Activated effector memory CD4-positive, alpha-beta T cell treated with Interleukin-2 at 50 U/mL for 16 hours (primary cell): ENCODE data around the gene ACACA.

ENCODE experiments used
- DNase-seq: peaks from one replicate; pipeline ENCODE4 v3.0.0-alpha.2; 2020

ACACA gene

DNA sequence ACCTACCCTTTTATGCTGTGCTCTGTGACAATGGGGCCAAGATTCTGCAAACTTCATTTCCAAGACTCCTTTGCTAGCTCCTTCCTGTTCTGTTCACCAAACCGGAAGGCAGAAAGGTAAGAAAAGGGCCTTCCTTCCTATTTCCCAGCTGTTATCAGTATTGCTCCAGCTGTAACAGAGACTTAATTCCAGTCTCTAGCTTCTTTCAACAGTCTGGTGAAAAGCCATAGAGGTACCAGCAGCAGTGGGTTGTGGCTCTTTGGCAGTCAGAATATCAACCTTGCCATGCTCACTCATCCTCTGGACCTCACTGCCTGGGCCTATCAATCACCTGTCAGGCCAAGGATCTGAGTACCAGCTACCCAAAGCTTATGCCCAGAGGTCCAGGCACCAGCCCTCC lies 120.2 kb downstream of the ACACA start:
- DNase-seq, result no peak

DNA sequence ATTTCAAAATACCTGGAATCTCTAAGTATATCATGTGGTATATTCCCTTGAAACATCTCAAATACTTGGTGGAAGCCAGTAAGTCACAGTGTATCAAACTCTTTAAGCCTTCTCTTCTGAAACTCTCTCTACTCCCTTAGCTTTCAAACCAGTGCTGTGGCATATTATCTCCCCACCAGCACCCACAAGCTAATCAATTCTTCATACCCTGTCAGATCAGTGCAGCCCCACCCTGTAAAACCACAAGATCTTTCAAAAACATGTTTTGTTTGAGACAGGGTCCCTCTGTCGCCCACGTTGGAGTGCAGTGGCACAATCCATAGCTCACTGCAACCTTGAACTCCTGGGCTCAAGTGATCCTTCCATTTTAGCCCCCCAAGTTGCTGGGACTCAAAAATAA lies 122.4 kb downstream of the ACACA start:
- DNase-seq, result no peak

DNA sequence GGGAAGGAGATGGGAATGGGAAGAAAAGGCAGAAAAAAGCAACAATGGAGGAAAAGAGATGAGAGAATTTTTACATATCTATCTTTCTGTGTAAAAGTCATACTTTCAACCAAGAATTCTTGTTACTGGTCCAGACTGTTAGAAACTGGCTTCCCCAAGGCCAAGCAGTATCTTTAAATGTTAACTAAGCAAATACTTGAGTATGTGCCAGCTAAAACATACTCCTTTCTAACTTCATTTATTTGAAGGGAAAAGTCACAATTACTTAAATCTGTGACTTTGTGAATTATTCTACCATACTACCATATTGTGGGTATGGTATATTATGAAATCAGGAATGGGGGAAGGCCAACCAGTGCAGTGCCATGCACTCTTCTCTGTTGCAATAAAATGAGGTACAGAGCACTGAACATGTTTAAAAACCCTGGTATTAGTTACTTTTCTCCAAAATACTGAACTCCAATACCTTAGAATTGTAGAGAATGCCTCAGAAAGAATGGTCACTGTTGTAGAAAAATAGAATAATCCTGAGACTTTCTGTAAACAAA lies 123.1 kb downstream of the ACACA start:
- no peak for DNase-seq

DNA sequence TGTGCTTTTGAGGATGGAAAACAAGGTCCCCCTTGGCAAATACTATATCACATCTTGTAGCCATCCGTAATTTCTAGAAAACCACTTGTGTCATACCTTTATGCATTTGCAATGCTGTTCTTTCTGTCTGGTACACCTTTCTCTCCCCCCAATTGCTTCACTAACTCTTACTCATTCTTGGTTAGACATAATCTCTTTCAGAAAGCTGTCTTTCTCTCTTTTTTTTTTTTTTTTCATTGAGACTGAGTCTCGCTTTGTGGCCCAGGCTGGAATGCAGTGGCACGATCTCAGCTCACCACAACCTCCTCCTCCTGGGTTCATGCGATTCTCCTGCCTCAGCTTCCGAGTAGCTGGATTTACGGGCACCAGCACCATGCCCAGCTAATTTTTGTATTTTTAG lies 125.8 kb downstream of the ACACA start:
- DNase-seq, result no peak

DNA sequence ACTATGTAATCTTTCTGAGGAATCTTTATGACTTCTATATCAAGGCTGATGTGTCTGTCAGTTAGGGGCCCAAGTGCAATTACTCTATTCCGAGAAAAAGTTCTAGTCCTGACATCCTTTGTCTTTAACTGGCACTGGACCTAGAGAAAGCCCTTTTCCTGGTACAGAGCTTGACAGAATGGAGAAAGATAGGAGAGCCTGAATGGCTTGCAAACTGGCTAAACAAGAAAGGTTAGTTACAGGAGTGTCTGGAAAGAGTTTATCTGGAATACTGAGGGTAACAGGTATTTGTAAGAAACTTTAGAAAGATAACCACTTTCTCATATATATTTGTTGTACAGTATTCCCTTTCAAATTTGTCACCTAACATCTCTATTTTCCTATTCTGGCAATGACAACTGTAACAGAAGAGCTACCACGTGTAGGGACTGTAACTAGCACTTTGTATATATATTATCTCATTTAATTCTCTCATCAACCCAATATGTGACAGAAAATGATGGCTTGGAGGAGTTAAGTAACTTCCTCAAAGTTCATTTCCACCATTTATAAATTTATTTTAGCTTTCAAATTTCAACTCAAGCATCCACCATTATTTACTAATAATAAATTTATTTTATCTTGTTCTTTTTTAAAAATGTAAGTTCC lies 128.3 kb downstream of the ACACA start:
- DNase-seq, result no peak

DNA sequence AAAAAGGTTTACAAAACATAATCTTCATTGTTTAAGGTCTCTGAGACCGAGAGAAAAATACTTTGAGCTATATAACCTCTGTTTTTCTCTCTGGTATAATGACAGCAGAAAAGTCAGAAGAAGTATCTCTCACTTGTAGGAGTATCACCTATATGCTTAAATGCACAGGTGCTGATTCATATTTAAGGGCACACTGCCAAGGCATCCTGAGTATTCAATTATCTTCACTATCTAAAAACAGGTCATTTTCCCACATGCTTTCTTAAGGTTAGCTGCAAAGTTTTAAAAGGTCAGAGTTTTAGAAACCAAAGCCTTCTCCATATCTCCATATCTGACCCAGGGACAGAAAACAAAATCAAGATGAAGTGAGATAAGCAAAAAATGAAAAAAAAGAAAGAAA lies 130.2 kb downstream of the ACACA start:
- no peak for DNase-seq

DNA sequence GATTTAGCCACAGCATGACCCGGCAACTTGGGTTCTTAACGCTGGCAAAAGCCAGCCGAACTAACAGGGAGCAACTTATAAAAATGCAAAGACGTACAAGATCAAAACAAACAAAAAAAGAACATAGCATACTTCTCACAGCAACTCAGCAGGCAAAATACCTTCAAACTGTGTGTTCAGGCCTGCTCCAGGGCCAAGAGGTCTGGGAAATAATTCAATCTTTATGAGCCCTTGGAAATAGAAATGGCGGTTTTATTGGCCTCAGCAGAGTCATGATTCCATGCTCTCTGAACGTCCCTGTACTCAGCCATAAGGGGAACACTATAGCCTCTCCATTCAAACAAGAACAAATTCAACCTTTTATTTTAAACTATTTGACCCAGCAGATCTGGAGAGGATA lies 132.2 kb downstream of the ACACA start:
- no peak for DNase-seq

DNA sequence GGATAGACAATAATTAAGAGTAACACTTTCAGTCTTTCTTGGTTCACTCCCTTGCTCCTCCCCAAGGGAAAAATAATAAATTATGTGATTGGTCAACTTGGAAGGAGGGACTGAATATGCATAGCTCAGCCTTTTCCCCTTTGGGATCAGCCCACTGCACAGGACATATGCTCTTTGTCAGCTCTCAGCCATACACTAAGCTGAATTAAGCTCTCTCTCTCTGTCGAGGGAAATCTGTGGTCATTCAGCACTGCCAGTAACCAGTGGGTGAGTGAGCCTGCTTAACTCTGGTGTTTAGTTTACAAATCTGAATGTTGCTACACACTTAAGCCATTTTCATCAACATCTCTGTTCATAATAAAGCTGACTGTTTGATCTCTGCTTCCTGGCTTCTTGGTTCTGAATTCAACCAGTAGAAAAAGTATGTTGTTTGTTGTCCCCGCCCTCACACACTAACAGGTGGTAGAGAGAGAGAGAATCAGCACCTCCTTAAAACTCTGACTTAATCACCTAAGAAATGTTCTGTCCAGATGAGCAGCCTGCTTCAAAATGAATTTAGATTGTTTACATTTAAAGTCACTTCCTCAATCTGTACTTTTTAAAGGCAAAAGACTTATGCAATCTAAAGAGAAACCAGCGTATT lies 133.1 kb downstream of the ACACA start:
- no peak for DNase-seq

DNA sequence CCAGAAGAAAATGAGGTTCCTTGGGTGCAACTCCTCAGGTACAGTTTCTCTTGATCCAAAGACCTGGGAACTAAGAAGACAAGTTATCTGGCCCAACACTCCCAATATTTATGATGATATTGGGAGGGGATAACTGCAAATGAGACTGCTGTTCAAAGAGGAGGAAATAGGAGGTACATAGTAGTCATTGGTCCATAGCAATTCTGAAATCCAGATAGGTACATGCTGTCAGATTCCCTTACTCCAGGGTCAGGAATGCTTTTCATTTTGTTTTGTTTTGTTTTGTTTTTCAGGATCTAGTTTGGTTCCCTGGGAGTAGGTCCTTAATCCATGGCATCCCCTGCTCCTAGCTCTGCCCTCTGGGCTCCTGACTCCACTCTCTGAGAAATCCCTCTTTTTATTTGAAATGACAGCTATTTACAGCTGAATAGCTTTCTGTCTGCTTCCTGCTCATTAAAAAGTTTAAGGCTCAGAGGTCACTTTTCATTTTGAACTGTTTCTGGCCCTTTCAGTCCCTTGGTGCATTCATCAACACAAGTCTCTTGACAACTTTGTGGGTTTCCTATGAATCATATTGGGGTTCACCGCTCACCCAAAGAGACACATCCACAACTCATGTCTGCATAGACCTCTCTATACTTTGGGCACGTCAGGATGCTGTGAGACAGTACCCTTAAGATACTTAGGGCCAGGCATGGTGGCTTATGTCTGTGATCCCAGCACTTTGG lies 141.0 kb downstream of the ACACA start:
- no peak for DNase-seq

DNA sequence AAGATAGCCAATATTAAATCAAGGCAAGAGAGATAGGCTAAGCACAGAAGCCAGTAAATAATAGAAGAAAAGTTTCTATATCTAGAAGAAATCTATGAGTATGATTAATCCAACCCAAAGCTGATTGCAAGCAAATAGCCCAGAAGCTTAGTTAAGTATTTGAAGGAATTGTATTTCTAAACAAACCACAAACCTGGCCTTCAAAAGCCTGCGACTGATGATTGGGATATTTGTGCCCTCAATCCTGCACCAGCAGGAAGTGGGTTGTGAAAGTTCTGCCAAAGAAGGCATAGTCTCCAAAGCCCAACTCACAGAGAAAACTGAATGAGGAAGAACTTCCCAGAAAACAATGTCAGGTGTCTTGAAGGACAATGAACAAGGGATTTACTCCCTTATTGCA lies 145.3 kb downstream of the ACACA start:
- DNase-seq, result no peak

DNA sequence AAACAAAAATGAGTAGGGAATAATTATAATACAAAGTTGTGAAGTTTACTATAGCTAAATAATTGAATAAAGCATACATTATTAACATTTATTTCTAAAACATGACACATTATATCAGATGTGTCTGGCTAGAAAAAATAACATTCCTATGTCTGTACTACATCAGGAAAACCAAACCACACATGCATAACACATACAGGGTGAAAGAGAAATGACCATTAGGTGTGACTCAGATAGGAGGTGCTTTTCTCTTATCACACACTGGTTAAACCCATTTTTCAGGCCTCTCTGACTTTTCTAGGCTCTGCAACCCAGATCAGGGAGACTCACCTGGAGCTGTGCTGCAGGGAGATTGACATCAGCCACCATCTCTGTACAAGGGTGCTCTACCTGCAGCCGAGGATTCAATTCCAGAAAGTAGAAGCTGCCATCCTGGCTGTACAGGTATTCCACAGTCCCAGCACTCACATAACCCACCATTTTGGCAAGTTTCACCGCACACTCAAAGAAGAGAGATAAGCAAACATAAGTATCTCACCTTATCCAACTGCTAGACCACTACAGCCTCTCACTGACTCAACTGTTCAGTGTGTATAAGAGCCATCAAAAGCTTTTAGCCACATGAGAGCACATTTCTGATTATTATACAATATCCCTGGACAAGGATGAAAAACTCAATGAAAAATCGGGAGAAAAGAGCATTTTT lies 147.5 kb downstream of the ACACA start:
- no peak for DNase-seq

DNA sequence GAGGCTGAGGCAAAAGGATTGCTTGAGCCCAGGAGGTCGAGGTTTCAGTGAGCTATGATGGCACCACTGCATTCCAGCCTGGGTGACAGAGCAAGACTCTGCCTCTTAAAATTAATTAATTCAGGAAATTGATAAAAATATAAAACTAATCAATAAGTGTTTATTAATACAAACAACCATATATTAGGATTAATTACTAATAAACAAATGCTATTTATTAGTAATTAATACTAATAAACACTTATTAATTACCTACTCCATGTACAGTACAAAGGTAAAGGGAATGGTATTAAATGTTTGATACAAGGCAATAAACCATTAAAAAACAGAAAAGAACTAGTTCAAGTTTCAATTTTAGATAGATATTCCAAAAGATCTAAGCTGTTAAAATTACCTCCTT lies 150.0 kb downstream of the ACACA start:
- no peak for DNase-seq

DNA sequence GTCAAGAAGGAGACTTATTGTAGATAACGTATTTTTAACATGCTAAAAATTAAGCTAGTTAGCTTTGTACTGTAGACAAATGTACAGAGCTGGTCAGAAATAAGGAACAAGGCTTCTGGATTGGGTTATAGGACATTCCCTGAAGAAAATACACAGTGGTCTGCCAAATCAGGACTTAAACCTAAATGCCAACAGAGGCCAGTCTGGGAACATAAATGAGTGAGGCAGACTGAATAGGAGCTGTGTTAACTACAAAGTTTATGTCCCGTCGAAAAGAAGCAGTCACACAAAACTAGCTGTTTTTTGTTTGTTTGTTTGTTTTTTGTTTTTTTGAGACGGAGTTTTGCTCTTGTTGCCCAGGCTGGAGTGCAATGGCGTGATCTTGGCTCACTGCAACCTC lies 151.2 kb downstream of the ACACA start:
- no peak for DNase-seq

DNA sequence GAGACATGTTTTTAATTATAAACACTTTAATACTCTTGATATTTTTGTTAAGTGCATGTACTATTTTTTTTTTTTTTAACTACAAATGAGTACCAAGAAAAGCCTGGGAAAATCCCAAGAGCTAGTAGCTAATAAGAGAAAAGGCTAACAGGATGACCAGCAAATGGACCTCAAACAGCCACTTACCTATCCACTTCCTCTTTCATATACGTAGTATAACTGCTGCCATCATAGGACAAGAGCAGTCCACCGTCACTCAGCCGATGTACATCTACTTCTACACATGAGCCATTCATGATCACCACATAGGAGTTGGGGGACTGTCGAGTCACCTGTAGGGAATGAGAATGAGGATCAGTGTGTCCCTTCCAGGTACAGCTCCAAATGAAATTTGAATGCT lies 158.8 kb downstream of the ACACA start:
- no peak for DNase-seq

DNA sequence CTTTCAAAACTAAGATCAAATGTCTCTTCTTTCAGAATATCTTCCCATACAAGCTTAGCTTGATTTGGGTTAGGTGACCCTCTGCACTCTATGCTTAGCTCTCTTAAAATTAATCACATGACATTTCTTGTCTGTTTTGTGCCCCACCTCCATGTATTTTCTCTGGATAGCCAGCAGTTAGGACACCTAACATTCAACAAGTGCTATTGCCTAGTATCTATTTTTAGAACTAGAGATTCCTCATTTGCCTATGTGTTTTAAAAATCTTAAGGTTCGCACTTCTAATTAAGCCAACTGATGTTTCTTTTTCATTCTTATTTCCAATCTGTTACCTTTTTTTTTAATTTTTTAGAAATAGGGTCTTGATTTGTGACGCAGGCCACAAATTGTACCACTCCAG lies 160.6 kb downstream of the ACACA start:
- no peak for DNase-seq

DNA sequence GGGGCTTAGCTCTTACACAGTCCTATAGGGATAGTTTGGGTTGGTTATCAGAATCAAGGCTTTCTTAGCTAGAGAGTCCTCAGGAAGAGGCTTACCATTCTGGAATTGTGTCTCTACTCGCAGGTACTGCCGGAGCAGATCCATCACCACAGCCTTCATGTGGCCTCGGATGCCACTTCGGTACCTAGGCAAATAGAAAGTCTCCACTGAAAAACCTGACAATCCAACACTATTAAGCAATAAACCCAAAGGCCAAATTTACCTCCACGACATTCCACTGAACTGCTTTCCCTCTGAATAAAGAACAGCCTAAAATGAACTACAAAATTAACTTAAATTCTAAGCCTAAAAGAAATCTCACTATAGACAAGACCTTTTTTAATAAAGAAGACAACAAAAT lies 166.3 kb downstream of the ACACA start:
- no peak for DNase-seq

DNA sequence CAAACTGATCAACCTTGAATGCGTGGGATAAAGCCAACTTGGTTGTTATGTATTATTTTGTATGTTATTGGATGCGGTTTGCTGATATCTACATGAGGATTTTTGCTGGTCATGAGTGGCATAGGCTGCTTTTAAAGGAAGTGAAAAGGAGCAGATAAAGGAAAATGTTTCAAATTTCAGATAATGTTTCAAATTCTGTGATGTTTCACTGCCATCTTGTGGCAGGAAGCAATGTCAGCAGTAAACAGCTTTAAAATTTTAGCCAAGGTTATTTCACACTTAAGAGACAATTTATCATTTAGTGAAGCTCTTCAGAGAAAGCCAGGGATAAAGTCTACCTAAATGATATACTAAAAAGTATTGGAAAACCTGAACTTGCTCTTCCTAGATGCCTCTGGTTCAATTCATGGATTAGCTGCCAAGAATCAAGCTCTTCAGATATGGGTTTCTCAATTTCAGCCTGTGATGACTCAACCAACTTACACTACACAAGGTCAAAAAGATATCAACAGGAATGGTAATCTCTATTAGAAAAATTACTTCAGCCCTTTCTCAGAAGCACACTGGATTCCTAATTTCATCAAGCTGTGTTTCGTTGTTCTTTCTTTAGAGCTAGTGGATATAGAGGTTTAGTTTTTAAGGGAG lies 166.8 kb downstream of the ACACA start:
- DNase-seq, result no peak

DNA sequence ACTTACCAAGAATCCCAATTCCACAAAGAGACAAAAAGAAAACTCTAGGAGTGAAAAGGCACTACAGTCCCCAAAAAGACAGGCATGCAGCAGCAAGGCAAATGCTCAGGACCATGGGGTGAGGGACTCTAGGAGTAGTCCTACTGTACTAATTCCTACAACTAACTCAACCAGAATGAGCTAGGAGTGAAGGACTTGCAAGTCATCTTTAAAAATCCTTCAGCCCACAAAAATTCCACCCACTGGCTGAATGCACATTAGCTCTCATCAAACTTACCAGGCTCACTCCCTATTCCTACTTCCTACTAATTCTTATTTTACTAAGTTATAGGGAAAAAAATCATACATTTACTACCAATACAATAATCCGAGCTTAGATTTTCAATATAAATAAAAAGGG lies 172.5 kb downstream of the ACACA start:
- no peak for DNase-seq

DNA sequence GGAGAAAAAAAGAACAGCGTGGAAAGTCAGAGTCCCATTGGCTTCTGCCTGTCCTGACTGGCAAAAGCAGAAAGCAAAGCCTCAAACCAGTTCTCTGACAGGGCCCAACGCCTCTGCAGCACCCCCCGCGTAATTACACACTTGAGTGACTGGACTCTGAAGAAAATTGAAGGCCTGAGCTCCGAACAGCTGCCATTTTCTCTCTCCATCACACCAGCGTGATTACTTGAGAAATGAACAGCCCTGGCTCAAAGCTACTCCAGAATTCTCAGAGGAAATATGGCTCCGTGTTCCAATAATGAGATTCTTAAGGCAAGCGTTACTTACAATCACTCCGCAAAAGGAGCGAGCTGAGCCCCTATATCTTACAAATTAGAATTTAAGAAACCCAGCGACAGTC lies 173.6 kb downstream of the ACACA start:
- no peak for DNase-seq

DNA sequence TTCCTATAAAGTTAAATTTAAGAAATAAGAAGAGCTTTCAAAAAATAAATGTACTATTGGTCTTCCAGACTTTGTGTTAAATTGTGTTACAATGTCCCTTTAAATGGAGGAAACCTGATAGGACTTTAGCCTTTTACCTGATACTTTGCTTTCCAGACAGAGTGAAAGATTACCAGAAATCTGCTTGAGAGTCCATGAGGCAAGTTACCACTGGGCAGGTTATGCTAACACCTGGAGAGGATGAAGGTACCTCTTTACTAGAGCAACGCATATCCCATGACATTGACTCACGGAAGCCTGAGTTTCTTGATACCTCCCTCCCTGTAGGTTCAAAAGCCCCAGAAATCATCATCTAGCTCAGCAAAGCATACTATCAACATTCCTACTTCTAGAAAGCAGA lies 174.7 kb downstream of the ACACA start:
- DNase-seq, result no peak

DNA sequence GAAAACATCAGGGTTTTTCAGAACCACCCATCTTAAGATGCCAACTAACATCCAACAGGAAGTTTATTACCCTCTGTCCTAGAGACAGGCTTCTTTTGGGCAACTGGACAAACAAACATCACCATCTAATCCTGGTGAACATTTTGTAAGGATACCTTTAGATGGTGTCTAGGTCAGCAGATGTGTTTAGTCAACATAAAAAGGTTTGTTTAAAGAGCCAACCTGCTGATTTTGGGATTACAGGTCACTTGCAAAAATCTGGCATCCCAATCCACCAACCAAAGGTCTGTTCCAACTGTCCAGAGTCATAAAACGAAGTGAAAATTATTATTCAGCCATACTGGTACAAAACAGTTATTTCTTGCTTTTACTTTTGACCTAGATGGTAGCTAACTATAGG lies 176.0 kb downstream of the ACACA start:
- DNase-seq, result no peak

DNA sequence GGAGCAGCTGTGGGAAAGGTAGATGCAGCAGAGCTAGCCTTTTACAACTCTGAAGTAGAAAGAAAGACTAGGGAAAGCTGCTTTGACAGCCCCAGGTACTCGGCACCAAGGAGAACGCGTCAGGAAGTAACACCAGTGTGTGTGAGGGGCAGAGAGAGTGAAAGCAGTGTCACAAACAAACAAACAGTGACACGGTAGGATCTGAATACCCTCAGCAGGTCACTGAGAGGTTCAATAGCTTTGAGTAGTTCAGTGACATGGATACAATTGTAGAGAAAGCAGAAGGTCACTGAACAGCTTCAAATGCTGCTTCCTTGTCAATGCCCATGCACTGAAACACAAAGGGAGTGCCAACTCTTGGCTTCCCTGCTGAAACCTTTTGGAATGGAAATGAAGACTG lies 181.2 kb downstream of the ACACA start:
- DNase-seq, result no peak

DNA sequence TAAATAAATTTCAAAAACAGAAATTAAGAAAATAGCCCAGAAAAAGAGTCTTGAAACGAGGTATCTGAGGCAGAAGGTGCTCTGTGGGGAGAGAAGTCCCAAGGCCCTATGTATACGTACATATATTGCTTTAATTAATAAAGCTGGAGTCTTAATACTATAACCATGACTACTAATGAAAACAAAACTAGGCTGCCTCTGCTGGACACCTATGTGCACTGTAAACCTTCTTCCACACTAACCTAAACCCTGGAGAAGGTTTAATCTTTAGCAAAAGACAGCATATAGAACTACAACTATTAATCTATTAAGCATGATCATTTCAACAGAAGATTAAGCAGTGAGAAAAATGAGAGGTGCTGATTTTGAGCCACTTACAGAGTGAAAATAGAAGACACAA lies 184.8 kb downstream of the ACACA start:
- DNase-seq, result no peak
